Motor neuron (in vitro differentiated cells): Measurements from ENCODE around the gene NRXN3. TPM values are rescaled to one million over a fixed set of nuclear protein-coding genes. Genes with fewer than 3 reads are reported as not detected.

Experiments
- ATAC-seq, 8 experiments: fragments of 200-7000 bp; cut with Tn5 transposase; replicated peaks in 6 of 8; 2 replicates each; pipeline ENCODE4 v1.8.0; 2021; ENCODE audit warnings: mild to moderate bottlenecking in 8 of 8, moderate library complexity in 8 of 8
- H3K27ac ChIP-seq, 2 donors: fragments of 250-450 bp; sonication (Bioruptor Pico); 2 replicates each; pipeline ENCODE4 v1.9.0; 2021; ENCODE audit warnings: antibody characterized with exemption in 2 of 2, mild to moderate bottlenecking in 2 of 2, moderate library complexity in 1 of 2
- H3K4me1 ChIP-seq, 2 donors: fragments of 250-450 bp; sonication (Bioruptor Pico); replicated peaks in 1 of 2; 2 replicates each; pipeline ENCODE4 v1.6.1; 2021; ENCODE audit warnings: antibody characterized with exemption in 2 of 2, mild to moderate bottlenecking in 2 of 2, moderate library complexity in 1 of 2
- H3K4me3 ChIP-seq, 5 donors: fragments of 250-450 bp; sonication (Bioruptor Pico); 2 replicates each; pipeline ENCODE4 v1.9.0; 2021; ENCODE audit warnings: antibody characterized with exemption in 5 of 5, mild to moderate bottlenecking in 5 of 5, moderate library complexity in 4 of 5
- WGBS, 10 experiments: fragments of 450-650 bp; shearing (Covaris generic); methylation state at CpG; one replicate each; pipeline ENCODE4 v1.0.0; 2022; 5-methylcytosine and 5-hydroxymethylcytosine counted together
- in situ Hi-C, 9 experiments: fragments of 400-800 bp; cut with MboI; loops; one replicate each; pipeline ENCODE4 v1.15.0; 2021; ENCODE audit warnings: low sequenced_read_pairs in 9 of 9, low pct_unique_long_range_greater_than_20kb in 2 of 9; ENCODE audit not compliant: unreplicated experiment in 9 of 9
- total RNA-seq, 8 experiments: library from RNA; unstranded; fragments of 300-600 nt; gene quantifications; 2 replicates each; pipeline versions ENCODE4 v1.2.3 to v1.2.4, GENCODE V29; 2022

Gene NRXN3
- total RNA-seq, 8 experiments from 2014 or later: 1.1 to 16.5 (median 12.9) TPM

GRCh38 chr14:79641371-79641770 is 1471.2 kb downstream of the NRXN3 start:
- Histone ChIP-seq H3K4me1 (peaks cover 12 to 20% of the 10 kb centered on the region in 2 donors), H3K27ac (no peak overlapping the region), H3K4me3 (no peak overlapping the region)
- 0 to 100% (median 89%) methylated on average over 1 to 4 of the region's 4 CpGs; no CpG with 5 or more reads in 3 of the 10 experiments for WGBS, 10 experiments
- in situ Hi-C loops: no loop called here
- no peak for ATAC-seq

- ATAC-seq: no peak
- peaks cover 12 to 30% of the 10 kb centered on the region in 2 donors for H3K4me1 ChIP-seq
- WGBS, 10 experiments: 43 to 100% methylated on average over 1 of the region's 1 CpG; no CpG with 5 or more reads in 8 of the 10 experiments
- in situ Hi-C loops: no loop called here
- H3K4me3 ChIP-seq: no peak overlapping the region
- H3K27ac ChIP-seq: no peak overlapping the region
These were observed 1473.0 kb downstream of the NRXN3 start for GRCh38 chr14:79643132-79643531.

DNA sequence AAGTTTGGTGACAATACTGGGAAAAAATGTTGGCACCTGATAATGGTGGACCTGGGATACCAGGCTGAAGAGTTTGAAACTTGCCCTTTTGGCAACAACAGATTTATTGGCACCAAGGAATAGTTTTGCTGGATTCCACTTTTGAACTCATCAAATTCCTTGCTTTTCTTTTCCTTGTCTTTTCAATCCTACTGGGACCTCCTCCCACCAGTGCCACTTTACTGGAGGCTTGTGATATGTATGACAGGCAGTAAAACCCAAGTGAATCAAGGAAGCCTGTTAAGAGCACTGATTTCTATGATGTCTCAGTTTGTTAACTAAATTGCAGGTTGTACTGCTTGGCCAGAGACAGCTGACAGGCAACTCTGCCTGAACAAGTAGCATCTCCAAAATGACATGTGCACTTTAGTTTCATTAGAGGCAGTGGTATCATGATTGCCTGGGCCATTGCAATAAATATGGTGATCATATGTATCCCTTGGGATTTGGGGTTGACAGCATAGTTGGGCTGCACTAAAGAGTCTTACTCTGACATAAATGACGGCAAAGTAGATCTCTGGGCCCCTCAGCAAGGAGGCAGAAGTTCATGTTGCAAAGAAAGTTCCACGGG is 1475.7 kb downstream of the NRXN3 start:
- in situ Hi-C loops: no loop called here
- WGBS, 10 experiments: 23 to 100% (median 49%) methylated on average over 1 to 2 of the region's 2 CpGs; no CpG with 5 or more reads in 4 of the 10 experiments
- peak in 3 of 8 experiments; percentile 26 to 45 (median 34) for ATAC-seq
- Histone ChIP-seq H3K4me3 (no peak overlapping the region), H3K4me1 (peaks cover 12 to 30% of the 10 kb centered on the region in 2 donors), H3K27ac (no peak overlapping the region)

DNA sequence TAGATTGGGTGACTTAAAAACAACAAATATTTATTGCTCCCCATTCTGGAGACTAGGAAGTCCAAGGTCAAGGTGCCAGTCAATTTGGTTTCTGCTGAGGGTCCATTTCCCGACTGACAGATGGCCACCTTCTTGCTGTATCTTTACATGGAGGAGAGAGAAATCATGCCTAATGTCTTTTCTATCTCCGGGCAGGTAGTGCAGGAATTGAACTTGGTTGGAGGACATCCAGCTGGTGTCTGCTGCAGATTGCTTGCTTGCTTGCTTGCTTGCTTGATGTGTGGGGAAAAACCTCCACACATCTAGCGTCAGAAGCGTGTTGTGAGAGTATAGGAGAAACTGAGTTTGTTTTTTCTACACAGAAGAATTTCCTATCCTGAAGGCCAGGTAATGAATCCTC is 1479.7 kb downstream of the NRXN3 start:
- peaks cover 0 to 17% of the 10 kb centered on the region in 2 donors for H3K4me1 ChIP-seq
- H3K27ac ChIP-seq: no peak overlapping the region
- WGBS, 10 experiments: 14 to 100% (median 91%) methylated on average over 1 to 4 of the region's 4 CpGs; no CpG with 5 or more reads in 3 of the 10 experiments
- no peak for ATAC-seq
- no peak overlapping the region for H3K4me3 ChIP-seq
- in situ Hi-C loops: no loop called here

- H3K4me3 ChIP-seq: no peak overlapping the region
- H3K27ac ChIP-seq: no peak overlapping the region
- no peaks in the 10 kb centered on the region for H3K4me1 ChIP-seq
- in situ Hi-C loops: no loop called here
- WGBS, 10 experiments: 0 to 98% (median 73%) methylated on average over 1 to 6 of the region's 6 CpGs; no CpG with 5 or more reads in 1 of the 10 experiments
- ATAC-seq: peak in 5 of 8 experiments; percentile 32 to 71 (median 70)
These were observed 1482.5 kb downstream of the NRXN3 start for GRCh38 chr14:79652513-79653307.

- WGBS, 10 experiments: 0 to 94% (median 64%) methylated on average over 1 to 7 of the region's 7 CpGs; no CpG with 5 or more reads in 2 of the 10 experiments
- in situ Hi-C loops: no loop called here
- peaks cover 16 to 30% of the 10 kb centered on the region in 2 donors for H3K4me1 ChIP-seq
- no peak overlapping the region for H3K4me3 ChIP-seq
- no peak for ATAC-seq
- H3K27ac ChIP-seq: no peak overlapping the region
These were observed 1485.9 kb downstream of the NRXN3 start for GRCh38 chr14:79656056-79656455.

DNA sequence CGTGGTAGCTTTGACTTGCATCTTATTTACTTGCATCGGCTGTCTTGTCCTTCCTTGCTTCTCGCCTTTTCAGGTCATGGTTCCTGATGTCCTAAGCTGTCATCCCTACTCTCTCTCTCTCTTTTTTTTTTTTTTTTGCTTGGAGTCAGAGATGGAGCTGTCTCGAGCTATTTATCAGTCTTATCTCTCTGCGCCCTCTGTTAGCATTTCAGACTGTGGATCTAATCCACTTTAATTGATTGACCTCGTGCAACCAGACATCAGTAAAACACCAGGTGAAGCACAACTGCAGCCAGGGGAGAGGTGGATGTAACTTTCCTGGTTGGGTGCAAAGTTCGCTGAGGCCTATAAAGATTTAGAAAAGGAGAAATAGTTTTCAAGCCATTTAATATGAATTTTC is 1486.3 kb downstream of the NRXN3 start:
- H3K27ac ChIP-seq: no peak overlapping the region
- H3K4me3 ChIP-seq: no peak overlapping the region
- in situ Hi-C loops: no loop called here
- no peak for ATAC-seq
- peaks cover 16 to 33% of the 10 kb centered on the region in 2 donors for H3K4me1 ChIP-seq
- 0 to 96% (median 66%) methylated on average over 3 to 7 of the region's 7 CpGs; no CpG with 5 or more reads in 1 of the 10 experiments for WGBS, 10 experiments

GRCh38 chr14:79658221-79658620 is 1488.0 kb downstream of the NRXN3 start:
- H3K27ac ChIP-seq: no peak overlapping the region
- H3K4me1 ChIP-seq: peaks cover 16 to 33% of the 10 kb centered on the region in 2 donors
- in situ Hi-C loops: no loop called here
- 20 to 83% (median 43%) methylated on average over 1 to 5 of the region's 5 CpGs; no CpG with 5 or more reads in 3 of the 10 experiments for WGBS, 10 experiments
- peak in 2 of 8 experiments; percentile 12 to 18 for ATAC-seq
- H3K4me3 ChIP-seq: no peak overlapping the region

- WGBS, 10 experiments: 0 to 76% (median 40%) methylated on average over 1 to 4 of the region's 4 CpGs; no CpG with 5 or more reads in 3 of the 10 experiments
- in situ Hi-C loops: no loop called here
- ATAC-seq: peak in 3 of 8 experiments; percentile 14 to 59 (median 30)
These were observed 1488.6 kb downstream of the NRXN3 start for GRCh38 chr14:79658769-79659168.

DNA sequence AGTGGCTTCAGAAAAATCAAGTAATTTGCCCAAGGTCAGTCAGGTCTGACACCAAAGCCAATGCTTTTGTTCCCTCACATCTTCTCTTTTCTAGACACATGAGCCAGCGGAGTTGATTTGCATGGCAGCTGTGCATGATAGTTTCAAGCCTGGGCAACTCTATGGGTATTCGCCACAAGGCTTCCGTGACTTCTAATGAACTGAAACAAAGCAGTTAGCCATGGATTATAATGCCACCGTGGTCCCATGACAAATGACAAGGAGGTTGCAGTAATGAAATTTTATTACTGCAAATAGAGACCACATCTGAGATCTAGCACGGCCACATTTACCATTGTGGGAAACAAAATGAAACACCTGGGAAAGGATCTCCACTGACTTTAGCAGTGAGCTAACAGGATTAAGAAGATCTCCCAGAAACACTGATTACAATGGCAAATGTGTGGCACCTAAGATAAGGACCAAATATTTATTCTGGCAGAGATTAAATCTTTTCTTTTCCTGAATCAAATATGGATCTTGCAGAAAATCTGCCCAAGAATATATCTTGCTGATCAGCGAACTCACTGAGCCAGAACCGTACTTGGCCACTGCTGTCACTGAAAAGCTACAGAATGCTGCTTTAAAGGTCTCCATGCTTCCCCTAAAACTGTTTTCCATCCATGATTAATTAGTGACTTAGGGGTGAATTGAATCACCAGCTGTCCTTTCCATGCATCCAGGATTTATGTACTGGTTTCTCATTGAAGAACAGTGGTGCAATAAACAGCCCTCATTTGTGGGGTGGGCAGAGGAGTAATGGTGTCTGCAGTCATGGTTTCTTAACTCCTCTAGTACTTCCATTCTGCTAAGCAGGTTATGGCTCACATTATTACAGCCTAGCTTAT is 1490.1 kb downstream of the NRXN3 start:
- peak in 5 of 8 experiments; percentile 57 to 77 (median 69) for ATAC-seq
- peaks cover 22 to 41% of the 10 kb centered on the region in 2 donors for H3K4me1 ChIP-seq
- H3K27ac ChIP-seq: peak overlapping the region in 1 of 2 donors; percentile 27
- no peak overlapping the region for H3K4me3 ChIP-seq
- 7 to 93% (median 49%) methylated on average over 2 to 7 of the region's 7 CpGs for WGBS, 10 experiments
- in situ Hi-C loops: no loop called here

More at GRCh38 chr14:79658769-79659168, 1488.6 kb downstream of the NRXN3 start:
- Histone ChIP-seq H3K4me3 (no peak overlapping the region), H3K4me1 (peaks cover 16 to 33% of the 10 kb centered on the region in 2 donors), H3K27ac (no peak overlapping the region)

GRCh38 chr14:79661752-79662151 is 1491.6 kb downstream of the NRXN3 start:
- Histone ChIP-seq H3K4me1 (peaks cover 22 to 51% of the 10 kb centered on the region in 2 donors), H3K4me3 (no peak overlapping the region), H3K27ac (no peak overlapping the region)
- in situ Hi-C loops: no loop called here
- ATAC-seq: no peak
- 0 to 100% (median 64%) methylated on average over 1 to 4 of the region's 4 CpGs for WGBS, 10 experiments

DNA sequence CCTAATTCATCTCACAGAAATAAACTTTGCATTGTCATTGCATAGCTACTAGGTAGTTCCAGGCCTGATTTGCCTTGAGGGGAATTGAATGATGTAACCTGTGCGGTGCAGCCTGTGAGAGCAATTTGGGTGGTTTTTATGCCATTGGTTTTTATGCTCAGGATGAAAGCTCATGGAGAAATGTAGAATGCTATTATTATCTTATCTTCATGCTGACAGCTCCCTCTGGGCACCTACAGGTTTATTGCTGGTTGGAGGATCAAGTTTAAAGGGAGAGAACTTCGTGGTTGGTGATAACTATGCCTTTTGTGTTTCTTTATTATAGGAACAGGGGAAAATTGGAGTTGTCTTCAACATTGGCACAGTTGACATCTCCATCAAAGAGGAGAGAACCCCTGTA is 1493.3 kb downstream of the NRXN3 start:
- no peak overlapping the region for H3K4me3 ChIP-seq
- peaks cover 29 to 57% of the 10 kb centered on the region in 2 donors for H3K4me1 ChIP-seq
- 0 to 100% (median 39%) methylated on average over 1 to 2 of the region's 2 CpGs; no CpG with 5 or more reads in 4 of the 10 experiments for WGBS, 10 experiments
- in situ Hi-C loops: no loop called here
- ATAC-seq: no peak
- H3K27ac ChIP-seq: no peak overlapping the region
